Activated naive CD4-positive, alpha-beta T cell (primary cell): ENCODE results near the gene MTCL1.

Experiments used
- DNase-seq, 4 experiments: peaks; one replicate each; lab custom pipeline; 2025; lab: John Stamatoyannopoulos, UW

MTCL1 gene

GRCh38 chr18:8688216-8688800 lies 17.0 kb upstream of the MTCL1 start:
- no peak for DNase-seq

GRCh38 chr18:8688816-8689215 lies 16.5 kb upstream of the MTCL1 start:
- DNase-seq = no peak

GRCh38 chr18:8689517-8689916 lies 15.8 kb upstream of the MTCL1 start:
- no peak for DNase-seq

GRCh38 chr18:8694891-8695290 lies 10.5 kb upstream of the MTCL1 start:
- no peak for DNase-seq

- DNase-seq = no peak
These were observed 9.3 kb upstream of the MTCL1 start for GRCh38 chr18:8695932-8696517.

- DNase-seq = peak; percentile 46 to 72 (median 66)
These were observed 8.6 kb upstream of the MTCL1 start for GRCh38 chr18:8696749-8697211.

- no peak for DNase-seq
These were observed 6.2 kb upstream of the MTCL1 start for GRCh38 chr18:8699126-8699525.

GRCh38 chr18:8699948-8700347 lies 5.4 kb upstream of the MTCL1 start:
- no peak for DNase-seq

GRCh38 chr18:8701546-8702118 lies 3.7 kb upstream of the MTCL1 start:
- DNase-seq = no peak

GRCh38 chr18:8702668-8703067 lies 2.7 kb upstream of the MTCL1 start:
- DNase-seq = no peak

- DNase-seq = no peak
These were observed 2.2 kb upstream of the MTCL1 start for GRCh38 chr18:8703092-8703709.

GRCh38 chr18:8703781-8704301 lies 1.5 kb upstream of the MTCL1 start:
- no peak for DNase-seq

- peak; percentile 39 to 83 (median 50) for DNase-seq
These were observed 757 bp upstream of the MTCL1 start for GRCh38 chr18:8704361-8705237.

- DNase-seq = peak in 2 of 4 experiments; percentile 9
These were observed 820 bp downstream of the MTCL1 start for GRCh38 chr18:8705961-8706790.

- DNase-seq = no peak
These were observed 1.6 kb downstream of the MTCL1 start for GRCh38 chr18:8706791-8707555.

- DNase-seq = no peak
These were observed 2.4 kb downstream of the MTCL1 start for GRCh38 chr18:8707556-8708300.

GRCh38 chr18:8708670-8709069 lies 3.3 kb downstream of the MTCL1 start:
- DNase-seq = no peak

GRCh38 chr18:8709248-8710059 lies 4.1 kb downstream of the MTCL1 start:
- DNase-seq = no peak

GRCh38 chr18:8711736-8712135 lies 6.4 kb downstream of the MTCL1 start:
- DNase-seq = no peak
